Thyroid gland (tissue), 4 donors: ENCODE data around the gene DLGAP3.

Experiments
- POLR2A ChIP-seq, 2 donors: fragments of 450-650 bp; IDR thresholded peaks; one replicate each; pipeline ENCODE4 v1.6.1; 2017; ENCODE audit warnings: antibody characterized with exemption in 2 of 2, mild to moderate bottlenecking in 2 of 2, moderate library complexity in 1 of 2
- TF ChIP-seq, protein P1 (sequence below), 6 experiments: fragments of 200-600 bp in 3 of 6; fragments of 450-650 bp in 3 of 6; sonication (generic) in 3 of 6; IDR thresholded peaks; one replicate each; pipeline ENCODE4 v1.5.1; 2016 to 2019; ENCODE audit warnings: antibody characterized with exemption in 6 of 6, mild to moderate bottlenecking in 2 of 6, inconsistent platforms in 1 of 6, moderate library complexity in 1 of 6

DNA sequence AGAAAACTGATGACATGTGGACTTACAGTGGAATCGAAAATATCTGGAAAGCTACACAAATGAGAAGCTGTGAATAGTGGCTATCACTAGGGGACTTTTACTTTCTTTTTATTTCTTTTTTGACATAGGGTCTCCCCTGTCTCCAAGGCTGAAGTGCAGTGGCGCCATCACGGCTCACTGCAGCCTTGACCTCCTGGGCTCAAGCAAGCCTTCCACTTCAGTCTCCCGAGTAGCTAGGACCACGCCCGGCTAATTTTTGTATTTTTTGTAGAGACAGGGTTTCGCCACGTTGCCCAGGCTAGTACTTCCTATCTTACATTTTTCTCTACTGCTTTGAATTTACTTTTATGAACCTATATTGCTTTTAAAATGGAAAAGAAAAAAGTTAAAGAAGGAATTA, 45.2 kb upstream of the DLGAP3 start:
- TF ChIP-seq, protein P1, sequence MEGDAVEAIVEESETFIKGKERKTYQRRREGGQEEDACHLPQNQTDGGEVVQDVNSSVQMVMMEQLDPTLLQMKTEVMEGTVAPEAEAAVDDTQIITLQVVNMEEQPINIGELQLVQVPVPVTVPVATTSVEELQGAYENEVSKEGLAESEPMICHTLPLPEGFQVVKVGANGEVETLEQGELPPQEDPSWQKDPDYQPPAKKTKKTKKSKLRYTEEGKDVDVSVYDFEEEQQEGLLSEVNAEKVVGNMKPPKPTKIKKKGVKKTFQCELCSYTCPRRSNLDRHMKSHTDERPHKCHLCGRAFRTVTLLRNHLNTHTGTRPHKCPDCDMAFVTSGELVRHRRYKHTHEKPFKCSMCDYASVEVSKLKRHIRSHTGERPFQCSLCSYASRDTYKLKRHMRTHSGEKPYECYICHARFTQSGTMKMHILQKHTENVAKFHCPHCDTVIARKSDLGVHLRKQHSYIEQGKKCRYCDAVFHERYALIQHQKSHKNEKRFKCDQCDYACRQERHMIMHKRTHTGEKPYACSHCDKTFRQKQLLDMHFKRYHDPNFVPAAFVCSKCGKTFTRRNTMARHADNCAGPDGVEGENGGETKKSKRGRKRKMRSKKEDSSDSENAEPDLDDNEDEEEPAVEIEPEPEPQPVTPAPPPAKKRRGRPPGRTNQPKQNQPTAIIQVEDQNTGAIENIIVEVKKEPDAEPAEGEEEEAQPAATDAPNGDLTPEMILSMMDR (IDR thresholded peaks at IDR 0.05), result no peak
- no peak for TF ChIP-seq POLR2A (IDR thresholded peaks at IDR 0.05)
